ENCODE measurements around the gene NCOA7.
A peak's percentile ranks its signal among the peaks of the same experiment; 100 is the strongest.

Gene NCOA7

DNA sequence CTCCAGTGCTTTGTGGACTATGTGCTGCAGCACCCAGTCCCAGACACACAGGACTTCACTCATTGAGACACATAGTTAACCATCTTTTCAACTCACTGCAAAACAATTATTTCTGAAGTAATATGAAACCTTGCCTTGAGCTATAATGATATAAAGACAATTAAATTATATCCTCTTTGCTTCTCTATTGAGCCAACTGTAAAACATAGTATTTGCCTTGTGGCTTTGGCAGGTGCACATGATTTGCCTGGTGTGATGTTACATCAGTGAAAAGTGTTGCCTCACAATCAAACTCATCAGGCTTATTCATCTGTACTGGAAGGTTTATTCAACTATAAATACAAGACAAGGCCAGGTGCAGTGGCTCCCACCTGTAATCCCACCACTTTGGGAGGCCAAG is 80.6 kb downstream of the NCOA7 start:
- no peak overlapping the region for H3K4me2 ChIP-seq (ENCODE audit: low read length)
- H4K20me1 ChIP-seq (ENCODE audit: insufficient read depth, low read length): no peaks in the 10 kb centered on the region
- TF ChIP-seq EZH2 (IDR thresholded peaks at IDR 0.05; ENCODE audit: borderline replicate concordance, low read length) (no peak), CTCF (IDR thresholded peaks at IDR 0.05; ENCODE audit: low read length) (no peak)
- H3K4me1 ChIP-seq (ENCODE audit: insufficient read depth, low read length, severe bottlenecking): peaks cover 7% of the 10 kb centered on the region
- no peaks in the 10 kb centered on the region for H3K27me3 ChIP-seq (ENCODE audit: insufficient read depth, low read length)
- no peaks in the 10 kb centered on the region for H3F3A ChIP-seq (ENCODE audit: insufficient read depth, low read length)
- peak overlapping the region; percentile 21 for H3K27ac ChIP-seq (ENCODE audit: low read depth, low read length, poor library complexity, severe bottlenecking)
- H3K9ac ChIP-seq (ENCODE audit: low read length): no peak overlapping the region
- peaks cover 18% of the 10 kb centered on the region; the same call in 1 of the 2 replicates for H3K36me3 ChIP-seq (ENCODE audit: insufficient read depth, low read length)
- H3K4me3 ChIP-seq (ENCODE audit: low read depth, low read length, poor library complexity, severe bottlenecking): no peak overlapping the region
- no peaks in the 10 kb centered on the region for H3K9me2 ChIP-seq (ENCODE audit: low read depth, low read length)
- H2AFZ ChIP-seq (ENCODE audit: low read length): no peak overlapping the region
- 0 out of 2 replicates have a peak, but pooled peaks cover 5% of the 10 kb centered on the region for H3K79me2 ChIP-seq (ENCODE audit: insufficient read depth, low read length)
- H3K9me3 ChIP-seq (ENCODE audit: low read length): no peaks in the 10 kb centered on the region

GRCh38 chr6:125872259-125872921 is 81.6 kb downstream of the NCOA7 start:
- no peak for TF ChIP-seq CTCF (IDR thresholded peaks at IDR 0.05; ENCODE audit: low read length)
- no peak for TF ChIP-seq EZH2 (IDR thresholded peaks at IDR 0.05; ENCODE audit: borderline replicate concordance, low read length)
- no peaks in the 10 kb centered on the region for H3K79me2 ChIP-seq (ENCODE audit: insufficient read depth, low read length)
- no peak overlapping the region for H3K4me2 ChIP-seq (ENCODE audit: low read length)
- no peaks in the 10 kb centered on the region for H3K9me2 ChIP-seq (ENCODE audit: low read depth, low read length)
- H3F3A ChIP-seq (ENCODE audit: insufficient read depth, low read length): no peaks in the 10 kb centered on the region
- no peaks in the 10 kb centered on the region for H4K20me1 ChIP-seq (ENCODE audit: insufficient read depth, low read length)
- peaks cover 7% of the 10 kb centered on the region for H3K4me1 ChIP-seq (ENCODE audit: insufficient read depth, low read length, severe bottlenecking)
- no peak overlapping the region for H3K27ac ChIP-seq (ENCODE audit: low read depth, low read length, poor library complexity, severe bottlenecking)
- H3K9ac ChIP-seq (ENCODE audit: low read length): no peak overlapping the region
- H2AFZ ChIP-seq (ENCODE audit: low read length): no peak overlapping the region
- no peaks in the 10 kb centered on the region for H3K9me3 ChIP-seq (ENCODE audit: low read length)
- H3K27me3 ChIP-seq (ENCODE audit: insufficient read depth, low read length): no peaks in the 10 kb centered on the region
- peaks cover 19% of the 10 kb centered on the region; the same call in 1 of the 2 replicates for H3K36me3 ChIP-seq (ENCODE audit: insufficient read depth, low read length)
- no peak overlapping the region for H3K4me3 ChIP-seq (ENCODE audit: low read depth, low read length, poor library complexity, severe bottlenecking)

DNA sequence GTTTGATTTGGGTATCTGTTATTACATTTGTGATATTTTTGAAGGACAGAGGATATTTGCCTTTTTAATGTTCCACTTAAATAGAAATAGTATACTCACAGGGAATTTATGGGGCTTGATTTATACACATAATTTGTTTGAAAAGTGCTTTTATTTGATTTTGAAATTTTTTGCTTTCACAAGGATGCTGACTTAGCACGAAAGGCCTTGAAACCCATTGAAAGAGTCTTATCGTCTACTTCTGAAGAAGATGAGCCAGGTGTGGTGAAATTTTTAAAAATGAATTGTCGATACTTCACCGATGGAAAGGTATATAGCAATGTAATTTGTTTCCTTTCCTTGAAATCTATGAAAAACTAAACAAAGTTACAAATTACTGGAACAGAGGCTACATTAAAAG is 91.5 kb downstream of the NCOA7 start:
- no peaks in the 10 kb centered on the region for H3K9me2 ChIP-seq (ENCODE audit: low read depth, low read length)
- H3K4me1 ChIP-seq (ENCODE audit: insufficient read depth, low read length, severe bottlenecking): no peaks in the 10 kb centered on the region
- H3K27ac ChIP-seq (ENCODE audit: low read depth, low read length, poor library complexity, severe bottlenecking): no peak overlapping the region
- no peaks in the 10 kb centered on the region for H4K20me1 ChIP-seq (ENCODE audit: insufficient read depth, low read length)
- H3K4me3 ChIP-seq (ENCODE audit: low read depth, low read length, poor library complexity, severe bottlenecking): no peak overlapping the region
- no peaks in the 10 kb centered on the region for H3K9me3 ChIP-seq (ENCODE audit: low read length)
- no peaks in the 10 kb centered on the region for H3K27me3 ChIP-seq (ENCODE audit: insufficient read depth, low read length)
- H3K9ac ChIP-seq (ENCODE audit: low read length): no peak overlapping the region
- H3F3A ChIP-seq (ENCODE audit: insufficient read depth, low read length): no peaks in the 10 kb centered on the region; the same call in 1 of the 2 replicates
- H2AFZ ChIP-seq (ENCODE audit: low read length): no peak overlapping the region
- H3K4me2 ChIP-seq (ENCODE audit: low read length): no peak overlapping the region
- no peak for TF ChIP-seq CTCF (IDR thresholded peaks at IDR 0.05; ENCODE audit: low read length)
- no peak for TF ChIP-seq EZH2 (IDR thresholded peaks at IDR 0.05; ENCODE audit: borderline replicate concordance, low read length)
- no peaks in the 10 kb centered on the region for H3K79me2 ChIP-seq (ENCODE audit: insufficient read depth, low read length)
- H3K36me3 ChIP-seq (ENCODE audit: insufficient read depth, low read length): peaks cover 92% of the 10 kb centered on the region
